Measurements from ENCODE around the gene TMEM181.
"Not testable (repeated sequence)": the region's sequence is repeated elsewhere in the genome, so short reads cannot be mapped to it uniquely, and the experiment has no call there.

TMEM181 gene

GRCh38 chr6:158624684-158625682, 65.1 kb downstream of the TMEM181 start:
- DNase-seq: no peak

GRCh38 chr6:158625881-158626305, 66.0 kb downstream of the TMEM181 start:
- no peak for DNase-seq

GRCh38 chr6:158626360-158627167, 66.7 kb downstream of the TMEM181 start:
- no peak for DNase-seq

GRCh38 chr6:158627168-158627939, 67.5 kb downstream of the TMEM181 start:
- DNase-seq: no peak

GRCh38 chr6:158627940-158628211, 68.0 kb downstream of the TMEM181 start:
- DNase-seq: no peak

GRCh38 chr6:158628542-158628941, 68.7 kb downstream of the TMEM181 start:
- no peak for DNase-seq

- DNase-seq: no peak
These were observed 69.7 kb downstream of the TMEM181 start for GRCh38 chr6:158629367-158630221.

GRCh38 chr6:158630938-158631616, 71.2 kb downstream of the TMEM181 start:
- DNase-seq: no peak

GRCh38 chr6:158631678-158632537, 72.0 kb downstream of the TMEM181 start:
- no peak for DNase-seq

GRCh38 chr6:158632538-158633119, 72.7 kb downstream of the TMEM181 start:
- DNase-seq: not testable (repeated sequence)

- DNase-seq: no peak
These were observed 73.2 kb downstream of the TMEM181 start for GRCh38 chr6:158633127-158633526.

GRCh38 chr6:158634695-158635426, 75.0 kb downstream of the TMEM181 start:
- no peak for DNase-seq

- no peak for DNase-seq
These were observed 75.7 kb downstream of the TMEM181 start for GRCh38 chr6:158635427-158636073.

- no peak for DNase-seq
These were observed 76.9 kb downstream of the TMEM181 start for GRCh38 chr6:158636778-158637177.

- no peak for DNase-seq
These were observed 78.5 kb downstream of the TMEM181 start for GRCh38 chr6:158638324-158638854.

- no peak for DNase-seq
These were observed 79.2 kb downstream of the TMEM181 start for GRCh38 chr6:158639056-158639455.

- DNase-seq: no peak
These were observed 80.6 kb downstream of the TMEM181 start for GRCh38 chr6:158640519-158640918.

- DNase-seq: no peak
These were observed 82.3 kb downstream of the TMEM181 start for GRCh38 chr6:158642097-158642601.

Measured in NCI-H748 treated with DMSO at 0.1 percent for 48 hours (cell line).